H1 (cell line): ENCODE data around the gene PABPC1L. TPM values are rescaled to one million over a fixed set of nuclear protein-coding genes. Genes with fewer than 3 reads are reported as not detected.

Source experiments
- CBX5 ChIP-seq: fragments of 300-800, 300-1000 bp; sonication (generic); IDR thresholded peaks from 2 replicates; pipeline ENCODE4 v1.7.1; 2016; ENCODE audit warnings: antibody characterized with exemption, low read length, low read depth
- EZH2 ChIP-seq: fragments of 200-600 bp; sonication (generic); IDR thresholded peaks from 2 replicates; pipeline ENCODE4 v1.7.1; 2012; ENCODE audit warnings: low read depth, mild to moderate bottlenecking, moderate library complexity, low read length, inconsistent platforms; ENCODE audit not compliant: severe bottlenecking
- polyA plus RNA-seq, 7 experiments: library from polyadenylated mRNA; depleted of rRNA in 3 of 7; stranded (reverse) in 5 of 7; unstranded in 2 of 7; fragments of >200 nt in 5 of 7; fragments of 200-250 nt in 2 of 7; gene quantifications; 1 replicate in 5 of 7; 2 replicates in 1 of 7; 4 replicates in 1 of 7; pipeline versions ENCODE4 v1.2.1 to v1.2.3, GENCODE V29; 2011 to 2013; ENCODE audit warnings: missing spikeins in 2 of 7, mixed read lengths in 2 of 7
- total RNA-seq: library from RNA; stranded (reverse); fragmentation: NEBNext Ultra II Directional; extraction: Animal tissue kit (Norgen Biotek cat#: 25700); gene quantifications from 2 replicates; pipeline ENCODE4 v1.2.1, GENCODE V29; 2021

The PABPC1L gene
- total and polyA plus RNA-seq, 2 of the 8 experiments (the other 6 are each of a cell fraction or from before 2014, with no cell fraction given), result 61.1 to 108 TPM

- TF ChIP-seq EZH2 (no peak), CBX5 (no peak)
Observed at GRCh38 chr20:44918342-44918741, 8.5 kb downstream of the PABPC1L start (continued).
